GM23248 (cell line): ENCODE measurements around the gene RBM5. TPM values are rescaled to one million over a fixed set of nuclear protein-coding genes. Genes with fewer than 3 reads are reported as not detected.

Experiments used
- DNase-seq: peaks from one replicate; pipeline ENCODE4 v3.0.0-alpha.2; 2015
- H2AFZ ChIP-seq: fragments of 200-600 bp; sonication (generic); 2 replicates; pipeline ENCODE4 v1.6.1; 2016; ENCODE audit warnings: antibody characterized with exemption
- H3F3A ChIP-seq: fragments of 200-600 bp; sonication (generic); 2 replicates; pipeline ENCODE4 v1.6.1; 2016; ENCODE audit warnings: mild to moderate bottlenecking, antibody characterized with exemption, mixed run types; ENCODE audit not compliant: insufficient read depth
- H3K27ac ChIP-seq: fragments of 200-600 bp; sonication (generic); 2 replicates; pipeline ENCODE4 v1.5.1; 2016; ENCODE audit warnings: mild to moderate bottlenecking
- H3K27me3 ChIP-seq: fragments of 200-600 bp; sonication (generic); replicated peaks from 2 replicates; pipeline ENCODE4 v1.6.1; 2016; ENCODE audit warnings: mild to moderate bottlenecking; ENCODE audit not compliant: insufficient read depth
- H3K36me3 ChIP-seq: fragments of 200-600 bp; sonication (generic); 2 replicates; pipeline ENCODE4 v1.6.1; 2016; ENCODE audit warnings: low read depth, mild to moderate bottlenecking
- H3K4me1 ChIP-seq: fragments of 200-600 bp; sonication (generic); 2 replicates; pipeline ENCODE4 v1.6.1; 2016; ENCODE audit warnings: mild to moderate bottlenecking; ENCODE audit not compliant: insufficient read depth
- H3K4me2 ChIP-seq: fragments of 200-600 bp; sonication (generic); one replicate; pipeline ENCODE4 v1.6.1; 2016; ENCODE audit warnings: mild to moderate bottlenecking; ENCODE audit not compliant: unreplicated experiment
- H3K4me3 ChIP-seq: fragments of 200-600 bp; sonication (generic); 2 replicates; pipeline ENCODE4 v1.5.1; 2016; ENCODE audit warnings: mild to moderate bottlenecking
- H3K79me2 ChIP-seq: fragments of 200-600 bp; sonication (generic); 2 replicates; pipeline ENCODE4 v1.6.1; 2016; ENCODE audit warnings: mild to moderate bottlenecking; ENCODE audit not compliant: insufficient read depth
- H3K9ac ChIP-seq: fragments of 200-600 bp; sonication (generic); 2 replicates; pipeline ENCODE4 v1.6.1; 2016; ENCODE audit warnings: mild to moderate bottlenecking
- H3K9me2 ChIP-seq: fragments of 200-600 bp; sonication (generic); 2 replicates; pipeline ENCODE4 v1.6.1; 2016; ENCODE audit warnings: mixed run types, mild to moderate bottlenecking, moderate library complexity; ENCODE audit not compliant: insufficient read depth
- H3K9me3 ChIP-seq: fragments of 200-600 bp; sonication (generic); one replicate; pipeline ENCODE4 v1.6.1; 2017; ENCODE audit warnings: low read depth
- H4K20me1 ChIP-seq: fragments of 200-600 bp; sonication (generic); 2 replicates; pipeline ENCODE4 v1.6.0; 2016; ENCODE audit not compliant: insufficient read depth
- EZH2 ChIP-seq: fragments of 200-600 bp; sonication (generic); IDR thresholded peaks from 2 replicates; pipeline ENCODE4 v1.6.1; 2018; ENCODE audit warnings: antibody characterized with exemption, mild to moderate bottlenecking; ENCODE audit not compliant: insufficient read depth, poor library complexity, severe bottlenecking
- EZH2phosphoT487 ChIP-seq: fragments of 200-600 bp; sonication (generic); IDR thresholded peaks from 2 replicates; pipeline ENCODE4 v1.6.1; 2018; ENCODE audit warnings: antibody characterized with exemption, moderate library complexity, mild to moderate bottlenecking, low read depth; ENCODE audit not compliant: insufficient read depth
- WGBS, 2 experiments: methylation state at CpG; one replicate each; pipeline ENCODE4 v1.1.6; 2015 to 2017; ENCODE audit warnings: low lambda C conversion rate in 2 of 2, low coverage in 1 of 2; ENCODE audit errors: missing lambda C conversion rate in 2 of 2; 5-methylcytosine and 5-hydroxymethylcytosine counted together
- in situ Hi-C: fragments of 300-500 bp; cut with MboI; formaldehyde crosslinking; loops from 2 replicates; pipeline ENCODE4 v1.15.0; 2020
- polyA plus RNA-seq: library from polyadenylated mRNA; unstranded; fragments of >200 nt; fragmentation: Nextera tagmentation; extraction: Ambion mirVana; gene quantifications from 2 replicates; pipeline ENCODE4 v1.2.1, GENCODE V29; 2016
- total RNA-seq: library from RNA; depleted of rRNA; stranded (reverse); fragments of >200 nt; shearing (Covaris generic); gene quantifications from 2 replicates; pipeline ENCODE4 v1.2.3, GENCODE V29; 2014

Gene RBM5
- total and polyA plus RNA-seq, 2 experiments from 2014 or later, result 55.0 to 86.1 TPM

GRCh38 chr3:50164481-50164880 is 75.8 kb downstream of the RBM5 start:
- Histone ChIP-seq H4K20me1 (no peaks in the 10 kb centered on the region), H3K9me2 (no peaks in the 10 kb centered on the region), H3F3A (peaks cover 6% of the 10 kb centered on the region; the same call in 1 of the 2 replicates), H3K4me2 (peak overlapping the region; percentile 41), H3K9me3 (no peaks in the 10 kb centered on the region), H3K27ac (no peak overlapping the region), H3K9ac (no peak overlapping the region), H3K27me3 (no peaks in the 10 kb centered on the region), H3K36me3 (no peaks in the 10 kb centered on the region), H3K4me1 (peaks cover 30% of the 10 kb centered on the region), H2AFZ (no peak overlapping the region), H3K4me3 (no peak overlapping the region), H3K79me2 (no peaks in the 10 kb centered on the region)
- DNase-seq, result peak; percentile 13
- 7 to 15% methylated on average over 1 of the region's 1 CpG for WGBS, 2 experiments
- in situ Hi-C loops, result no loop called here
- no peak for TF ChIP-seq EZH2
- TF ChIP-seq EZH2phosphoT487, result no peak

DNA sequence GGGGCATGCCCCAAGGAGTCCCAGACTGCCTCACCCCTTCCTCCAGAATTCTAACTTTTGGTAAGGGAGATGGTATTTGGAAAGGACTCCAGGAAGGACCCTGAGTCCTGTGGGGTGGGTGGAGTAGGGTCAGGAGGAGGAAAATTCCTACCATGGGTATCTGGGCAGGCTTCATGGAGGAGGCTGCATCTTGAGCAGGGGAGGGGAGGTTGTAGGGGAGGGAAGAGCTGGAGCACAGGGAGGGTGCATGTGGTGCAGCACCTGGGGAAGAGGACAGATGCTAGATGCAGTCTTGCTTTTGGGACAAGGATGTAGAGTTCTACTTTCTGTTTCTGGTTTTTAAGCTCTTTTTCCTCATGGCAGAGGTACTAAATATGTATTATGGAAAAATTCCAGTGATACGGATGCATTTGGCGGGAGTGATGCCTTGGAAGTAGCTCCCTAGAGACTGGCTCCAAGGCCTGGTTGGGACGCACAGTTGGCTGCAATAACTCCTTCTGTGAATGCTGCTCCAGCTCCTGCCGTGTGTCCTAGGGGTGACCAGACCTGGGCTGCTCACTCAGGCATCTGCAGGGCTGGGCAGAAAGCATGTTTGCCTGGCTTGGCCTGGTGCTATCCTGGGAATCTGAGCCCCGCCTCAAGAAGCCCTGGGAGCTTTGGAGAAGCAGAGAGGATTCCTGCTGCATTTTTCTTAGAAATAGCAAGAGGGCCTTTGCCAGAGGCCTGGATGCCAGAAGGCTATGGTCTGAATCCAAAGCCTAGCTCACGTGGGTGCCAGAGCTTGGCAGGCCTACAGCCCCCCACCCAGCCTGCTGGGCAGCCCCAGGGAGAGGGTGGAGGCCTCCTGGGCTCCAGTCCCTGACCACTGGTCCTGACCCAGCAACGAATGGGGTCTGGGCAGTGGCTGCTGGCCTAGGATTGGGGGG is 76.5 kb downstream of the RBM5 start:
- 33 to 34% methylated on average over 7 of the region's 7 CpGs for WGBS, 2 experiments
- no peak overlapping the region for H2AFZ ChIP-seq
- H3K4me1 ChIP-seq, result peaks cover 30% of the 10 kb centered on the region

DNA sequence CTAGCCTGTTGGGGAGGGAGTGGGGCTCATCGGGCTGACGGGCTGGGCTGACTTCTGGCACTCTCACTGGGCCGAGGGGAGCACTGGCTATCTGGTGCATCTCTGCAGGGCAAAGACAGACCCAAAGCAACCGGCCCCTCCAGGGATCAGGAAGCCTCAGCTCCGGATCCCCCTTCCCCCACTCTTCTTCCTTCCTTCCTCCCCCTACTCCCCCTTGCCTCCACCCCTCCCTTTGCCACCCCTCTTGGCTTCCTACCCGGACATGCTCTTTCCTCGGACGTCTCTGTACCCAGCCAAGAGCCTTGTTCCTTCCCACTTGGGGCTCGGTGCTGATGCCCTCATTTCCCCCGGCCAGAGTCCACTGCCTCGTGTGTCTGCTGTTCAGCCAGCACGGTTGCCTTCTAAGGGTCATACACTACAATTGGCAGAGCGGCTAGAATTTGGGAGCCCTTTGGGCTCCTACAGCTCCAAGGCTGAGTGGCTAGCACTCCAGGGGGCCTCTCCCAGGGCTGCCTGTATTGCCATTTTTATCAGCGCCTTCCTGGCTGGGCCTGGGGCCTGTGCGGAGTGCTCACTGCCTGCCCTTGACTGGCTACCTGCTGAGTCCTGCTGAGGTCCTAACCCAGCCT is 77.3 kb downstream of the RBM5 start:
- H3K9ac ChIP-seq, result no peak overlapping the region
- no peak overlapping the region for H2AFZ ChIP-seq
- H3K4me1 ChIP-seq, result peaks cover 30% of the 10 kb centered on the region
- H3K4me2 ChIP-seq, result peak overlapping the region; percentile 41
- no peaks in the 10 kb centered on the region for H4K20me1 ChIP-seq
- no peaks in the 10 kb centered on the region for H3K36me3 ChIP-seq
- 0 out of 2 replicates have a peak overlapping the region, but pooled peaks have one; percentile 1 for H3K27ac ChIP-seq
- H3F3A ChIP-seq, result peaks cover 6% of the 10 kb centered on the region; the same call in 1 of the 2 replicates
- in situ Hi-C loops, result no loop called here
- DNase-seq, result peak; percentile 17
- no peaks in the 10 kb centered on the region for H3K27me3 ChIP-seq
- H3K4me3 ChIP-seq, result no peak overlapping the region
- H3K9me2 ChIP-seq, result no peaks in the 10 kb centered on the region
- WGBS, 2 experiments, result 41 to 42% methylated on average over 11 to 15 of the region's 15 CpGs
- no peaks in the 10 kb centered on the region for H3K9me3 ChIP-seq
- H3K79me2 ChIP-seq, result no peaks in the 10 kb centered on the region
- TF ChIP-seq EZH2phosphoT487 (no peak), EZH2 (no peak)

More for the DNA sequence above, 76.5 kb downstream of the RBM5 start:
- Histone ChIP-seq H3K9me3 (no peaks in the 10 kb centered on the region), H4K20me1 (no peaks in the 10 kb centered on the region), H3K9me2 (no peaks in the 10 kb centered on the region), H3K4me3 (no peak overlapping the region), H3K36me3 (no peaks in the 10 kb centered on the region), H3F3A (peaks cover 6% of the 10 kb centered on the region; the same call in 1 of the 2 replicates), H3K27ac (0 out of 2 replicates have a peak overlapping the region, but pooled peaks have one; percentile 1), H3K4me2 (peak overlapping the region; percentile 41), H3K9ac (no peak overlapping the region), H3K79me2 (no peaks in the 10 kb centered on the region), H3K27me3 (no peaks in the 10 kb centered on the region)
- in situ Hi-C loops, result no loop called here
- TF ChIP-seq EZH2 (no peak), EZH2phosphoT487 (no peak)
- DNase-seq, result peak; percentile 69

- DNase-seq, result no peak
- Histone ChIP-seq H3K9me3 (no peaks in the 10 kb centered on the region), H4K20me1 (no peaks in the 10 kb centered on the region), H3K4me3 (no peak overlapping the region), H2AFZ (no peak overlapping the region), H3K4me2 (no peak overlapping the region), H3K36me3 (no peaks in the 10 kb centered on the region), H3K27ac (no peak overlapping the region), H3F3A (peaks cover 6% of the 10 kb centered on the region; the same call in 1 of the 2 replicates), H3K9ac (no peak overlapping the region), H3K27me3 (no peaks in the 10 kb centered on the region), H3K79me2 (no peaks in the 10 kb centered on the region), H3K4me1 (peaks cover 30% of the 10 kb centered on the region), H3K9me2 (no peaks in the 10 kb centered on the region)
- WGBS, 2 experiments, result 51 to 66% methylated on average over 5 to 6 of the region's 6 CpGs
- in situ Hi-C loops, result no loop called here
- TF ChIP-seq EZH2phosphoT487, result no peak
- TF ChIP-seq EZH2, result no peak
These were observed 77.9 kb downstream of the RBM5 start for GRCh38 chr3:50166620-50167019.
